Ascending aorta (tissue), 2 donors: ENCODE results near the gene TWF2. TPM values are rescaled to one million over a fixed set of nuclear protein-coding genes. Genes with fewer than 3 reads are reported as not detected.

Experiments used
- DNase-seq, 2 donors: peaks; one replicate each; pipeline ENCODE4 v3.0.0-alpha.2; 2019; ENCODE audit warnings: low spot score in 2 of 2
- H3K27ac ChIP-seq, 2 donors: fragments of 200-600 bp; sonication (generic); one replicate each; pipeline ENCODE4 v1.5.1; 2016 to 2017; ENCODE audit warnings: mild to moderate bottlenecking in 1 of 2
- H3K27me3 ChIP-seq: fragments of 200-600 bp; sonication (generic); one replicate; pipeline ENCODE4 v1.5.1; 2017
- H3K36me3 ChIP-seq, 2 donors: fragments of 200-600 bp; sonication (generic); one replicate each; pipeline ENCODE4 v1.5.1; 2016
- H3K4me1 ChIP-seq, 2 donors: fragments of 200-600 bp; sonication (generic); one replicate each; pipeline ENCODE4 v1.5.1; 2016 to 2017; ENCODE audit warnings: mild to moderate bottlenecking in 1 of 2
- H3K4me3 ChIP-seq, 2 donors: fragments of 200-600 bp; sonication (generic); one replicate each; pipeline ENCODE4 v1.5.1; 2016 to 2017; ENCODE audit warnings: mild to moderate bottlenecking in 1 of 2
- H3K9me3 ChIP-seq, 2 donors: fragments of 200-600 bp; sonication (generic); one replicate each; pipeline ENCODE4 v1.5.1; 2016
- intact Hi-C: fragments of 100-400 bp; cut with DNase I; formaldehyde crosslinking; loops from one replicate; pipeline ENCODE4 v1.15.1; 2023
- total RNA-seq: library from RNA; depleted of rRNA; stranded (reverse); fragments of >200 nt; gene quantifications from one replicate; pipeline ENCODE4 v1.1.0, GENCODE V29; 2016
- TF ChIP-seq, protein P1 (sequence below), 3 experiments: fragments of 200-600 bp in 2 of 3; fragments of 450-650 bp in 1 of 3; sonication (generic) in 2 of 3; IDR thresholded peaks; one replicate each; pipeline ENCODE4 v1.5.1; 2016 to 2019; ENCODE audit warnings: antibody characterized with exemption in 3 of 3, mild to moderate bottlenecking in 1 of 3, moderate library complexity in 1 of 3

TWF2 gene
- total RNA-seq, 1 donor from 2014 or later: 162 TPM

DNA sequence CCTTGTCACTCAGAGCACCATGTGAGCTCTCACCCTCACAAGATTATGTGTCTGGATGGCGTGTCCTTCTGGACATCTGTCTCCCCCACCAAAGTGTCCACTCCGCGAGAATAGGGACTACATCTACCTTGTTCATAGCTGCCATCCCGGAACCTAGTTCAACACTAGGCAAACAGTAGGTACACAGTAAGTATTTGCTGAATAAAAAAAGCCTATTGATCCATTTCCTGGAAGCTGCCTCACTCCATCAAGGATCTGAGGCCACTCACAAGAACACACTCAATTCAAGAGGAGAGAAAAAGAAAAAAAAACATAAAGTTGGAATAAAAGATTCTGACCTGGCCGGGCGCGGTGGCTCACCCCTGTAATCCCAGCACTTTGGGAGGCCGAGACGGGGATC, 52.2 kb downstream of the TWF2 start:
- Histone ChIP-seq H3K4me1 (peaks cover 8 to 11% of the 10 kb centered on the region in 2 donors), H3K27ac (no peak overlapping the region), H3K9me3 (no peaks in the 10 kb centered on the region), H3K27me3 (no peaks in the 10 kb centered on the region), H3K4me3 (no peak overlapping the region), H3K36me3 (no peaks in the 10 kb centered on the region)
- TF ChIP-seq, protein P1, sequence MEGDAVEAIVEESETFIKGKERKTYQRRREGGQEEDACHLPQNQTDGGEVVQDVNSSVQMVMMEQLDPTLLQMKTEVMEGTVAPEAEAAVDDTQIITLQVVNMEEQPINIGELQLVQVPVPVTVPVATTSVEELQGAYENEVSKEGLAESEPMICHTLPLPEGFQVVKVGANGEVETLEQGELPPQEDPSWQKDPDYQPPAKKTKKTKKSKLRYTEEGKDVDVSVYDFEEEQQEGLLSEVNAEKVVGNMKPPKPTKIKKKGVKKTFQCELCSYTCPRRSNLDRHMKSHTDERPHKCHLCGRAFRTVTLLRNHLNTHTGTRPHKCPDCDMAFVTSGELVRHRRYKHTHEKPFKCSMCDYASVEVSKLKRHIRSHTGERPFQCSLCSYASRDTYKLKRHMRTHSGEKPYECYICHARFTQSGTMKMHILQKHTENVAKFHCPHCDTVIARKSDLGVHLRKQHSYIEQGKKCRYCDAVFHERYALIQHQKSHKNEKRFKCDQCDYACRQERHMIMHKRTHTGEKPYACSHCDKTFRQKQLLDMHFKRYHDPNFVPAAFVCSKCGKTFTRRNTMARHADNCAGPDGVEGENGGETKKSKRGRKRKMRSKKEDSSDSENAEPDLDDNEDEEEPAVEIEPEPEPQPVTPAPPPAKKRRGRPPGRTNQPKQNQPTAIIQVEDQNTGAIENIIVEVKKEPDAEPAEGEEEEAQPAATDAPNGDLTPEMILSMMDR (IDR thresholded peaks at IDR 0.05): no peak
- no peak for DNase-seq
- intact Hi-C loops: no loop called here

DNA sequence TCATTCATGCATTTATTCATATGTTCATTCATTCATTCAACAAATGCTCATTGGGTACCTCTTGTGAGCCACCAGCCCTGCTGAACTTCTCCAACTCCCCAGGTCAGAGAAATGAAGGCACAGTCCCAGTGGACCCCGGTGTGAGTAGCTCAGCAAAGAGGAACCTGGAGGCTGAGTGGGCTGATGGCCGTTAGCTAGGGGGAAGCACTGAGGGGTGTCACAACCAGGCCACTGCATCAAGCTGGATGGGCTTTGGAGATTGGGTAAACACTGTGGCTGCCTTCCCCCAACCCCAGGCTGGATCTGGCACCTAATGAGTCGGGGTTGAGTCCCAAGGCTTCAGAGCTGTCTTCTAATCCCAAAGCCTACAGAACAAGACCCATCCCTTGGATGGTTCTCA, 53.1 kb downstream of the TWF2 start:
- intact Hi-C loops: no loop called here

DNA sequence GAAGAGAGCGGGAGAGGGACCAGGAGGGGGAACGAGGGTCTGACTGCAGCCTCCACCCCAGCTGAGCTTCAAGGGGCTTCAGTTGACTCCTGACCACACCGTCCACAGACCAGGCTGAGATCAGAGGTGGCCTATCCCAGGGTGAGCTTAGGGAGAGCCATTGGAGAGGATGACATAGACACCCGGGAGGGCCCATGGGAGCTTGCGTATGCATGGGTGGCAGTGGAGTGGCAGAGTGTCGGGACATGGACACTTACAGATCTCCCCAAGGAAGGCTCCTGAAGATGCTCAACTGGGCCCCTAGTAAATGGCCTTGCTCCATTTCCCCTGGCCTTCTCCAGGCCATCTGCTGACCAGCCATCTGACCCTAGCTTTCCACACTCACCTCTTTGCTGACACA, 53.6 kb downstream of the TWF2 start:
- Histone ChIP-seq H3K9me3 (no peaks in the 10 kb centered on the region), H3K36me3 (no peaks in the 10 kb centered on the region), H3K27ac (no peak overlapping the region), H3K4me1 (peaks cover 3 to 6% of the 10 kb centered on the region in 2 donors), H3K27me3 (no peaks in the 10 kb centered on the region), H3K4me3 (no peak overlapping the region)
- no peak for DNase-seq
- intact Hi-C loops: no loop called here
- TF ChIP-seq, protein P1 (IDR thresholded peaks at IDR 0.05): no peak

More for the DNA sequence above, 53.1 kb downstream of the TWF2 start:
- Histone ChIP-seq H3K36me3 (no peaks in the 10 kb centered on the region), H3K27me3 (no peaks in the 10 kb centered on the region), H3K27ac (no peak overlapping the region), H3K9me3 (no peaks in the 10 kb centered on the region), H3K4me1 (peaks cover 7 to 11% of the 10 kb centered on the region in 2 donors), H3K4me3 (no peak overlapping the region)
- TF ChIP-seq, protein P1 (IDR thresholded peaks at IDR 0.05): no peak
- no peak for DNase-seq

DNA sequence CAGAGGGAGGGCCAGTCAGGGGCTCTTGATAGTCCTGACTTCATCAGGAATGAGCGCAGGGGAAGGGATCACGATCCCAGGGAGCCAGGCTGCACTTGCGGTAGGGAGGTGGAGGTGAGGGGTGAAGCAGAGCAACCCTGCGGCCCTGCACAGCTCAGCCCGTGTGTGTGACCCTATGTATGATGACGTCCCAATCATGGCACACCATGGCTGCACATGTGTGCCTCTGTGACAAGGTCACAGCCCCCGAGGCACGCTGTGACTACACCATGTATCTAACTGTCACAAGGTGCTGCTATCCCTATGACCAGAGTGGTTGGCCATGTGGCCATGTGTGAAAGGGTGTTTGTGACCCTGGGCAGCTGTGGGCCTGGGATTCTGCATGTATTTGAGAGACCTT, 54.3 kb downstream of the TWF2 start:
- TF ChIP-seq, protein P1 (IDR thresholded peaks at IDR 0.05): no peak
- no peak overlapping the region for H3K4me3 ChIP-seq
- no peak overlapping the region for H3K27ac ChIP-seq
- H3K4me1 ChIP-seq: no peaks in the 10 kb centered on the region
- H3K36me3 ChIP-seq: no peaks in the 10 kb centered on the region
- intact Hi-C loops: no loop called here
- DNase-seq: no peak
- H3K9me3 ChIP-seq: no peaks in the 10 kb centered on the region
- H3K27me3 ChIP-seq: no peaks in the 10 kb centered on the region

DNA sequence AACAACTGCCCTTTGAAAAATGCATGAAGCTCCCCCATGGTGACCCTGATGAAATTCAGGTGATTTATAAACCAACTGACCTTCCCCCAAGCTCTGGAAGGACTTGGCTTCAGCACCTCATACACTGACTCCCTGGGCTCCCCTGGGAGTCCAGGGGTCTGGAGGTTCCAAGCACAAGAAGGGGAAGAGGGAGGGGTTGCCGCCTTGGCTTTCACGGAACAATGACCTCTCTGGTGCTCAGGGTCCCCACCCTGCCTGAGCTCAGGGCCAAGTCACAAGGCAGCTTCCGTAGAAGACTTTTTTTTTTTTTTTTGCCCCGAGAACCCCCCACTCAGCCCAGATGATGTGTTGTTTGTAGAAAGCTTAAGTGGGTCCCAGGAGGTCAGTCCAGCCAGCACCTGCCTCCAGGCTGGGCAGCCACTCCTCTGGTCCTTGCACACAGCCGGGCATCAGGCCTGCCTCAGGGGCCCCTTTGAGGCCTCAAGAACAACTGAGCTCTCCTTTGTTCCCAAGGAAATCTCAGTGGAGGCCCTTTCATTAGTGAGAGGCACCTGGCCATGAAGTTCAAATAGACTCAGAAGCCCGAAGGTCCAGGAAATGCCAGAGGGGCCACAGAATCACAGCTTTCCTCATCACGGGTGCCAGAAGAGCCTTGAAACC, 55.0 kb downstream of the TWF2 start:
- no peak overlapping the region for H3K27ac ChIP-seq
- TF ChIP-seq, protein P1 (IDR thresholded peaks at IDR 0.05): no peak
- H3K4me3 ChIP-seq: no peak overlapping the region
- no peaks in the 10 kb centered on the region for H3K4me1 ChIP-seq
- no peaks in the 10 kb centered on the region for H3K36me3 ChIP-seq
- no peak for DNase-seq
- H3K9me3 ChIP-seq: no peaks in the 10 kb centered on the region
- no peaks in the 10 kb centered on the region for H3K27me3 ChIP-seq
- intact Hi-C loops: no loop called here

DNA sequence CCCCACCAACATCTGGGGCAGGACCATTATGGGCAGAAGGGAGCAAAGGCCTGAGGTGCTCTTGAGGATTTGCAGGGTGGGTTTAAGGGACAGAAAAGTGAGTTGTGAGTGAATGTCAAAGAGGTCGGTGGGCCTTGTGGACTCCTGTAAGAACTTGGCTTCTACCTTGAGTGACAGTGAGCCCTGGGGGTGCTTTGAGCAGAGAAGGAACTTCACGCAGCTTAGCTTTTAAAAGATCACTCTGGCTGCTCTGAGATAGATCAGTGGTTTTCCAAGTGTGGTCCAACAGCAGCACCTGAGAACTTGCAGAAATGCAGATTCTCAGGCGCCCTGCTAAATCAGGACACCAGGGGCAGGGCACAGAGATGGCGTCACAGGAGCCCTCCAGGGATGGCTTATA, 56.3 kb downstream of the TWF2 start:
- no peaks in the 10 kb centered on the region for H3K27me3 ChIP-seq
- no peak overlapping the region for H3K27ac ChIP-seq
- no peaks in the 10 kb centered on the region for H3K9me3 ChIP-seq
- no peaks in the 10 kb centered on the region for H3K36me3 ChIP-seq
- TF ChIP-seq, protein P1 (IDR thresholded peaks at IDR 0.05): no peak
- H3K4me3 ChIP-seq: no peak overlapping the region
- no peaks in the 10 kb centered on the region for H3K4me1 ChIP-seq
- intact Hi-C loops: no loop called here
- no peak for DNase-seq
